ENCODE data around the gene TRIAP1.
A peak's percentile ranks its signal among the peaks of the same experiment; 100 is the strongest.
"Not testable (repeated sequence)": the region's sequence is repeated elsewhere in the genome, so short reads cannot be mapped to it uniquely, and the experiment has no call there.

TRIAP1 gene

GRCh38 chr12:120468325-120468820 lies 22.2 kb upstream of the TRIAP1 start:
- peak; percentile 27 for DNase-seq

GRCh38 chr12:120467439-120467838 lies 21.3 kb upstream of the TRIAP1 start:
- DNase-seq: no peak

GRCh38 chr12:120466560-120467315 lies 20.6 kb upstream of the TRIAP1 start:
- DNase-seq: peak; percentile 53

- DNase-seq: no peak
Measured at GRCh38 chr12:120465756-120466155, 19.6 kb upstream of the TRIAP1 start.

- DNase-seq: no peak
Measured at GRCh38 chr12:120463712-120464111, 17.5 kb upstream of the TRIAP1 start.

- DNase-seq: no peak
Measured at GRCh38 chr12:120462099-120462640, 16.0 kb upstream of the TRIAP1 start.

GRCh38 chr12:120460157-120460556 lies 14.0 kb upstream of the TRIAP1 start:
- no peak for DNase-seq

- peak; percentile 14 for DNase-seq
Measured at GRCh38 chr12:120457133-120457532, 10.9 kb upstream of the TRIAP1 start.

- DNase-seq: no peak
Measured at GRCh38 chr12:120455302-120455701, 9.1 kb upstream of the TRIAP1 start.

- DNase-seq: peak; percentile 16
Measured at GRCh38 chr12:120453977-120454376, 7.8 kb upstream of the TRIAP1 start.

GRCh38 chr12:120453060-120453750 lies 7.0 kb upstream of the TRIAP1 start:
- no peak for DNase-seq

- DNase-seq: not testable (repeated sequence)
Measured at GRCh38 chr12:120452524-120452923, 6.3 kb upstream of the TRIAP1 start.

GRCh38 chr12:120447992-120448391 lies 1.8 kb upstream of the TRIAP1 start:
- no peak for DNase-seq

- DNase-seq: not testable (repeated sequence)
Measured at GRCh38 chr12:120446844-120447178, 627 bp upstream of the TRIAP1 start.

GRCh38 chr12:120444676-120445075 lies 1.5 kb downstream of the TRIAP1 start:
- no peak for DNase-seq

- peak; percentile 67 for DNase-seq
Measured at GRCh38 chr12:120439646-120440247, 6.4 kb downstream of the TRIAP1 start.

- no peak for DNase-seq
Measured at GRCh38 chr12:120438495-120439198, 7.5 kb downstream of the TRIAP1 start.

- DNase-seq: peak; percentile 92
Measured at GRCh38 chr12:120437735-120438494, 8.3 kb downstream of the TRIAP1 start, which contains the start of gene COX6A1. Gene COX6A1 (plus strand): TSS chr12:120438113. CDS start chr12:120438127, 14 bp downstream.

GRCh38 chr12:120432772-120433525 lies 13.2 kb downstream of the TRIAP1 start:
- no peak for DNase-seq

- no peak for DNase-seq
Measured at GRCh38 chr12:120429368-120429767, 16.8 kb downstream of the TRIAP1 start.

GRCh38 chr12:120428597-120429229 lies 17.5 kb downstream of the TRIAP1 start:
- no peak for DNase-seq

All from activated T-cell treated with anti-CD3 and anti-CD28 coated beads, Interleukin-2, amount 50 U/mL, for 1 hour (primary cell).